Right lobe of liver (tissue), 6 donors: ENCODE results near the gene LHFPL4. TPM values are rescaled to one million over a fixed set of nuclear protein-coding genes. Genes with fewer than 3 reads are reported as not detected.

Source experiments
- ATAC-seq, 4 donors: fragments of 200-7000 bp; cut with Tn5 transposase; one replicate each; pipeline ENCODE4 v1.9.1; 2020; ENCODE audit warnings: mild to moderate bottlenecking in 4 of 4, moderate library complexity in 4 of 4
- DNase-seq, 3 donors: peaks; one replicate each; pipeline ENCODE4 v3.0.0-alpha.2; 2020
- H3K27ac ChIP-seq, 3 donors: fragments of 200-600 bp; one replicate each; pipeline ENCODE4 v1.8.0; 2022
- H3K27me3 ChIP-seq, 2 donors: fragments of 200-600 bp; one replicate each; pipeline ENCODE4 v1.8.0; 2022
- H3K36me3 ChIP-seq, 4 donors: fragments of 200-600 bp; sonication (generic) in 1 of 4; one replicate each; pipeline versions ENCODE4 v1.5.1 to v1.8.0; 2017 to 2022; ENCODE audit warnings: control low read depth in 1 of 4
- H3K4me1 ChIP-seq, 4 donors: fragments of 200-600 bp; sonication (generic) in 1 of 4; one replicate each; pipeline versions ENCODE4 v1.5.1 to v1.8.0; 2017 to 2022; ENCODE audit warnings: control low read depth in 1 of 4
- H3K4me3 ChIP-seq, 3 donors: fragments of 200-600 bp; one replicate each; pipeline ENCODE4 v1.8.0; 2022
- H3K9me3 ChIP-seq, 4 donors: fragments of 200-600 bp; sonication (generic) in 1 of 4; one replicate each; pipeline versions ENCODE4 v1.5.1 to v1.8.0; 2017 to 2022; ENCODE audit warnings: control low read depth in 1 of 4
- POLR2A ChIP-seq: fragments of 450-650 bp; IDR thresholded peaks from one replicate; pipeline ENCODE4 v1.6.1; 2017; ENCODE audit warnings: antibody characterized with exemption, mild to moderate bottlenecking
- WGBS: methylation state at CpG from one replicate; pipeline ENCODE4 v1.1.6; 2018; ENCODE audit warnings: low coverage, low lambda C conversion rate; ENCODE audit not compliant: insufficient coverage; ENCODE audit errors: missing lambda C conversion rate; 5-methylcytosine and 5-hydroxymethylcytosine counted together
- intact Hi-C, 2 donors: fragments of 100-400 bp; cut with DNase I; formaldehyde crosslinking; loops; one replicate each; pipeline versions ENCODE4 v1.11.2 to v1.14.1; 2022
- total RNA-seq, 6 experiments: library from RNA; depleted of rRNA in 2 of 6; stranded (reverse); fragments of >200 nt in 2 of 6; fragmentation: NEBNext Ultra II Directional in 3 of 6; extraction: Animal tissue kit (Norgen Biotek cat#: 25700) in 3 of 6; gene quantifications; one replicate each; pipeline versions ENCODE4 v1.1.0 to v1.2.4, GENCODE V29; 2016 to 2023
- TF ChIP-seq, protein P1 (sequence below), 4 donors: fragments of 200-600 bp in 3 of 4; fragments of 450-650 bp in 1 of 4; IDR thresholded peaks; one replicate each; pipeline versions ENCODE4 v1.5.1 to v1.8.0; 2016 to 2022; ENCODE audit warnings: antibody characterized with exemption in 4 of 4, mild to moderate bottlenecking in 2 of 4
- donor health status: DM: no; HTN: yes; CAD: no.
- donor health status: DM: no; HTN: no; CAD: no.
- donor health status: DM: no; HTN: no; CAD: no.
- donor health status: DM: no; HTN: yes; CAD: no.
- donor health status: DM: no; HTN: yes; CAD: no.

The LHFPL4 gene
- total RNA-seq, 6 experiments from 2014 or later: 0.07 TPM; not detected in 5

DNA sequence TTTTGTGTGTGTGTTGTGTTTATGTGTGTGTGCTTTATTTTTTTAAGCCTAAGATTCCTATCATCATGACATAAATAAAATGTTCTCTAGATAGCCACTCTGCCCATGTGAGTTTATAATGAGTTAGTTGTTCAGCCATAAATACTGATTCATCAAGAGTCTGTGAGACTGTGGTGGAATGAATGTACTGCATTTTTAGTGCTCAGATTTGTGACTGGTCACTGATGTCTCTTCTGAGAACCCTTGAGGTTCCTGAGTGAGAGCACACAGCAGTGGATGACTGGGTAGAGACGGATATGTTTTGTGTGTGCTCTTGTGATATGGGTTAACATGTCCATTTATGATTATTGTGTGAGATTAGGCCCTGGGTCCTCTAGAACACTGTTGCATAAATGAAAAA, 105.0 kb downstream of the LHFPL4 start:
- no peak for ATAC-seq
- H3K9me3 ChIP-seq: no peaks in the 10 kb centered on the region
- H3K27me3 ChIP-seq: no peaks in the 10 kb centered on the region
- H3K36me3 ChIP-seq: peaks cover 7 to 93% (median 58%) of the 10 kb centered on the region in 4 donors
- TF ChIP-seq, protein P1, sequence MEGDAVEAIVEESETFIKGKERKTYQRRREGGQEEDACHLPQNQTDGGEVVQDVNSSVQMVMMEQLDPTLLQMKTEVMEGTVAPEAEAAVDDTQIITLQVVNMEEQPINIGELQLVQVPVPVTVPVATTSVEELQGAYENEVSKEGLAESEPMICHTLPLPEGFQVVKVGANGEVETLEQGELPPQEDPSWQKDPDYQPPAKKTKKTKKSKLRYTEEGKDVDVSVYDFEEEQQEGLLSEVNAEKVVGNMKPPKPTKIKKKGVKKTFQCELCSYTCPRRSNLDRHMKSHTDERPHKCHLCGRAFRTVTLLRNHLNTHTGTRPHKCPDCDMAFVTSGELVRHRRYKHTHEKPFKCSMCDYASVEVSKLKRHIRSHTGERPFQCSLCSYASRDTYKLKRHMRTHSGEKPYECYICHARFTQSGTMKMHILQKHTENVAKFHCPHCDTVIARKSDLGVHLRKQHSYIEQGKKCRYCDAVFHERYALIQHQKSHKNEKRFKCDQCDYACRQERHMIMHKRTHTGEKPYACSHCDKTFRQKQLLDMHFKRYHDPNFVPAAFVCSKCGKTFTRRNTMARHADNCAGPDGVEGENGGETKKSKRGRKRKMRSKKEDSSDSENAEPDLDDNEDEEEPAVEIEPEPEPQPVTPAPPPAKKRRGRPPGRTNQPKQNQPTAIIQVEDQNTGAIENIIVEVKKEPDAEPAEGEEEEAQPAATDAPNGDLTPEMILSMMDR (IDR thresholded peaks at IDR 0.05): no peak
- TF ChIP-seq POLR2A: no peak
- no CpG with 5 or more reads among the region's 1 CpG for WGBS
- H3K4me1 ChIP-seq: no peaks in the 10 kb centered on the region
- no peak overlapping the region for H3K27ac ChIP-seq
- H3K4me3 ChIP-seq: no peak overlapping the region
- intact Hi-C loops: no loop called here
- no peak for DNase-seq

Other genes with a start within 250 kb of the LHFPL4 start
- gene THUMPD3, start 190.8 kb downstream of the LHFPL4 start, total RNA-seq: 10 to 100 TPM; 19.0 to 23.4 (median 21.2) TPM
- 10 to 100 TPM; 38.7 to 71.4 (median 52.3) TPM for gene SETD5, start 156.2 kb downstream of the LHFPL4 start, total RNA-seq
- 10 to 100 TPM; 15.8 to 20.0 (median 18.8) TPM for gene MTMR14, start 95.7 kb upstream of the LHFPL4 start, total RNA-seq
- not detected for gene CPNE9, start 150.0 kb upstream of the LHFPL4 start, total RNA-seq
- gene BRPF1, start 177.9 kb upstream of the LHFPL4 start, total RNA-seq: 1 to 10 TPM; 3.5 to 5.4 (median 5.1) TPM
- gene OGG1, start 196.1 kb upstream of the LHFPL4 start, total RNA-seq: 10 to 100 TPM; 12.3 to 27.8 (median 15.7) TPM
- 10 to 100 TPM; 10.8 to 33.4 (median 24.5) TPM for gene CAMK1, start 216.1 kb upstream of the LHFPL4 start, total RNA-seq
- 10 to 100 TPM; 24.6 to 43.8 (median 28.1) TPM for gene TADA3, start 238.7 kb upstream of the LHFPL4 start, total RNA-seq
- 10 to 100 TPM; 42.0 to 80.3 (median 57.3) TPM for gene ARPC4, start 239.3 kb upstream of the LHFPL4 start, total RNA-seq